GM18505 (cell line): ENCODE measurements around the gene LGALS8.

Source experiments
- ATAC-seq: cut with Tn5 transposase; IDR thresholded peaks from one replicate; pipeline ENCODE4 v1.9.1; 2021; ENCODE audit not compliant: unreplicated experiment
- POLR2A ChIP-seq: IDR thresholded peaks from 4 replicates; pipeline ENCODE4 v1.6.1; 2011; ENCODE audit warnings: borderline replicate concordance; ENCODE audit not compliant: insufficient read depth, insufficient read length; ENCODE audit errors: extremely low read depth

Gene LGALS8

DNA sequence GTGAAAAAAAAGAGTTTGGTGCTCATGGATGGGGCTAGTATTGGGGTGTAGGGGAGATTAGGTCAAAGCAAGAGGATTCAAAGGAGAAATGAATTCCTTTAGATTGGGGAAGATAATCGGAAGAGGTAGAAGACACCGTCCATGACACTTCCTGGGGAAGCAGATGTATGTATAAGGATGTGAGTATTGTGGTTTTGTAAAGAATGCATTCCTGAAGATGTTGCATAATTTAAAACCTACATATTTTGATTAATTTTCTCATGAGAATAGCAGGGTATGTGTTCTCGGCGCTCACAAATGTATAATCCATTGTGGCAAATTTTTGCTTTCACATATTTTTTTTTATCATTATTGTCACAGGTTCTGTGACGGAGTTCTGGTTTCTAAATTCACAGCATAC, 5.5 kb upstream of the LGALS8 start:
- TF ChIP-seq POLR2A: no peak

DNA sequence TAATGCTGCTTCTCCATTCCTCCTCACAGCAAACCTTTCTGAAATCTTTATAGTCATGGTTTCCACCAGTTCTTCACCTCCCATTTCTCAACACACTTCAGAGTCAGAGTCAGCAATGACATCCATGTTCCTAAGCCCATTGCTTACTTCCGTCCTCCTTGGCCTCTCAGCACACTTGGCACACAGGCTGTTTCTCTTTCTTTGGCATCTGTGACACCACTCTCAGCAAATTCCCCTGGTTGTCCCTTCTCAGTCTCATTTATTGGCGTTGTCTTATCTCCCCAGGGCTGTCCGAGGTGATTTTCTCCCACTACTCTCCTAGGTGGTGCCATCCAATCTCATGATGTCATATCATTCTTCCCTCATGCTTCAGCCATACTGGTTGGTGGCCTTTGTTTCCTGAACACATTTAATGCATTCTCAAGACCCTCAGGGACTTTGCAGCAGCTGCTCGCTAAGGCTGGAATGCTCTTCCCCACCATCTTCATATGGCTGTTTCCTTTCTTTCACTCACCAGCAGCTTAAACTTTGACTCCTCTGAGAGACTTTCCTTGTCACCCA, 3.3 kb upstream of the LGALS8 start:
- no peak for TF ChIP-seq POLR2A
- ATAC-seq: no peak

More for the DNA sequence above, 5.5 kb upstream of the LGALS8 start:
- ATAC-seq: no peak

DNA sequence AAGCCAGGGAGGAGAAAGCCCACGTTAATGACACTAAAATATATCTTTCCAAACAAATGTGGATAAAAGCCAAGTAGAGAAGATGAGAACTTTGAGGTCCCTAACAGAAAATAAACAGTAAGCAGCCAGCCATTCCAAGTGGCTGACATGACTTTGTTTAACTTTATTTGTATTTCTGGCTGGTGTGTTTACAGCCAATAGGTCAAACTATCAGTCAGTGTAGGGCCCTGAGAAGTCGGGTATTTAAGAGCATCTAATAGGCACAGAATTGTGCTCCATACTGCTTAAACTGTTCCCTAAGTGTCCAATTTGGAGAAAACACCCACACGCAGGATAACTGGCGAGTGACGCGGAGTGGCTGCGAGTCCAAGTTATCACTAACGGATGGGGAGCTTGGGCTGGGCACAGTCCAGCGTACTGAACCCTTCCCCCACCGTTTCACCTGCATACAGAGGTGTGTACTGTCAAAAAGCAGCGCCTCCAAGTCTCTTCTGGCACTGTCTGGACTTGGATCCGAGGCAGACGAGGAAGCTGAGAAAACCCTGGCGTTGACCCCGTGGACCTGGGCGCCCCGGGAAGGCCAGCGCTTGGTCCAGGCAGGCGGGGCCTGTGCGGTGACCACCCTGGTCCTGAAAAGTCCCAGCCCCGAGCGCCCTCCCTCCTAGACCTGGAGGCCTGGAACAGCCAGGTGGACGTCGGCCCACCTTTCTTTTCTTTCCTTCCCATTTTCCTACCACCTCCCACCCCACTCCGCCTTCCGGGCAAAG, 662 bp upstream of the LGALS8 start:
- no peak for ATAC-seq
- TF ChIP-seq POLR2A: no peak

DNA sequence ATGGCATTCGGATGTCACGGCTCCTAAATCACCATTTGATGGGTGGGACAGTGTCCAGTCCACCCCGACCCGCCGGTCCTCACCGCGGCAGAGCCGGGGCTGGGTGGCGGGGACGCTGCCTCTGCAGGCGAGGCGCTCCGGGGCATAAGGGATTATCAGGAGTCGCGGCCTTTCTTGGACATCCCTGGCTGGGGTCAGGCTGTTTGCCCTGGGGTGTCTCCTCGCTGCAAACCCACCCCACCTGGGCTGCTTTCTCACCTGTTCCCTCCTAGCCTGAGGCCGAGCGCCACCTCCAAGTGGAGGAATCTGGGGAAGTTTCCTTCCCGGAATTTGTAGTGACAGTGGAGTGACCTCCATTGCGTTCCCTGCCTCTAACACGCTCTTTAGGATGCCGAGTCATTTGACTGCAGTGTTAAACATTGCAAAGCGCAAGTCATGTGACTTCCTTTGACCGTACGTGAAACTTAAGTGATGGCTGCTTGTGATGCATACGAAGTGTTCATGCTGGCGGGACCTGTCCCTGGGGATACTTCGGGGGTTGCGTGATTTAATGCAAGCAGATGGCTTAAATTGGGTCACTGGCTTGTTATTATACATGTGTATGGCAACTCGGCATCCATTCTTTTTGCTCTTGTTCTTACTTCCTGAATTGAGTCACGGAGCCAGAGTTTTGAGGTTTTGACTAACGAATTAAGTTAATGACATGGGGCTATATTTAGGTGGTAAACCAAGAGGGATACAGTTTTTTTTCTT, 536 bp downstream of the LGALS8 start:
- peak; percentile 64 for TF ChIP-seq POLR2A
- ATAC-seq: peak; percentile 81

DNA sequence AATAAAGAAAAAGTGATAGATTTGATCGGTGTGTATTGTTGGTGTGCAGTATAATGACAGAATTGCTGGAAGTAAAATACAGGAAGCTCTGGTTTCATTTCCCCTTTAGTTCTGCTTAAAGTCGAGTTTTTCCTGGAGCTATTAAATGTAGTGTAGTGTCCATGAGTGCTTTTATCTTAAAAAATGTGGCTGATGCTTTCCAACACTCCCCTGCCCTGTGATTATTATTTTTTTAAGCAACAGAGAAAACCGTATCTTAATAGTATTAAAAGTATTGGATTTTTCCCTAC, 1.1 kb downstream of the LGALS8 start:
- no peak for ATAC-seq
- TF ChIP-seq POLR2A: no peak

DNA sequence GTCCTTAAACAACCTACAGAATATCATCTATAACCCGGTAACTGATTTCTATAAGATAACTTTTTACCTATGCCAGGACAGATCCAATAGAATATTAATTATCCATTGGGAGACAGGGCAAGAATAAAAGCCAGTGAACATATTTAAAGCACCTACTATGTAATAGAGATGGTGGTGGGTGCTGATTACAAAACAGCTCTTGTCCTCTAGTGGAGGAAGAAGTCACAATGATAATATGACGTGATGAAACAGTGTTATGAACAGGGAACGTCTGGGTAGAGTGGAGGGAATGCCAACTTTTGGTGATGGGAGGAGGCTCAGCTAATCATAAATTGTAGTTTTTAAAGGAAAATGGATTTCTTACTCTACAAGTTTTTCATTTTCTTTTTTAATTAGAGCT, 2.3 kb downstream of the LGALS8 start:
- TF ChIP-seq POLR2A: no peak
- ATAC-seq: no peak

DNA sequence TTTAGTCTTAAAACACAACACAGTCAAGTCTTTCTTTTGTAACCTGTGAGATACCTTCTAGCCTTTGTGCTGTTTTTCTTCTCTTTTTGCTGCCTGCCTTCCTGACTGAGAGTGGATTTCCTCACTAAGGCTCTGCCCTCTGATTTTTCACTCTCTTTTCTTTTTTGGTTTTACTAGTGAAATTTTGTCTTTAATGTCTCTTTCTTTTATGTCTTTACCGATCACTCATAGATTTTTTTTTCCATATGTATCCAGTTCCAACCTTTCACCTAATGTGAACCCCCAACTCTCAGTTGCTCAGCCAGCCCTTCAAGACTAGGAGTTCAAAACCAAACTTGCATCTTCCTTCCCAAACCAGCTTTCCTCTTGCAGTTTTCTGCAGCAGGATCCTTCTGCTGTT, 6.5 kb downstream of the LGALS8 start:
- no peak for TF ChIP-seq POLR2A
- ATAC-seq: no peak

DNA sequence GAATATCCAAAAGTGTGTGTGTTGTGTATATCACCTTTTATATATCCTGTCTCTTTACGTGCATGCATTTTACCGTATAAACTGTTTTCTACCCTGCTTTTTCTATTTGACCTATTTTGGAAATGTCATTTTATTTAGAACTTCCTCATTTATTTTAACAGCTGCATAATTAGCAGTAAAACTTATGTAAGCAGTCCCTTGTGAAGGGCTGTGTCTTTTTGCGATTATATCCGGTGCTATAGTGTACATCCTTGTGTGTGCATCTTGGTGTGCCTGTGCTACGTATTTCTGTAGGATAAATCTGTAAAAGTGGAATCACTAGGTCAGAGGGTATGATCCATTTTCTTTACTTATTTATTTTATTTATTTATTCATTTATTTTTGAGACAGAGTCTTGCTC, 7.2 kb downstream of the LGALS8 start:
- no peak for TF ChIP-seq POLR2A
- ATAC-seq: no peak

DNA sequence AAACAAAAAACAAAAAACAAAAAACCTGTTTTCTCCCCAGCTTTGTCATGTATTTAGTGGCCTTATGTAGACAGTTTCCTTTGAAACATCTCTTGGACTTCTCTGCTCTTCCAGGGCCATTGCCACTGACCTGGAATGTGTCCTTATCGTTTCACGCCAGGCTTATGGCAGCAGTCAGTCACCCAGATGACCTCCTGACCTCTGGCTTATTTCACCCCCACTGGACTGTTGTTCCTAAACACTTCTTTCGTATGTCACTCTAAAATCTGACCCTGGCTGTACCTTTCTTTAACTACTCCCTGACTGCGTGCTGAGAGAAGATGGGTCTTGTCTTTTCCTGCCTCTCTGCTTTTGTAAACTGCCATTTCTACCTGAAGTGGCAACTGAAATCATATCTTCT, 9.1 kb downstream of the LGALS8 start:
- no peak for TF ChIP-seq POLR2A
- no peak for ATAC-seq

DNA sequence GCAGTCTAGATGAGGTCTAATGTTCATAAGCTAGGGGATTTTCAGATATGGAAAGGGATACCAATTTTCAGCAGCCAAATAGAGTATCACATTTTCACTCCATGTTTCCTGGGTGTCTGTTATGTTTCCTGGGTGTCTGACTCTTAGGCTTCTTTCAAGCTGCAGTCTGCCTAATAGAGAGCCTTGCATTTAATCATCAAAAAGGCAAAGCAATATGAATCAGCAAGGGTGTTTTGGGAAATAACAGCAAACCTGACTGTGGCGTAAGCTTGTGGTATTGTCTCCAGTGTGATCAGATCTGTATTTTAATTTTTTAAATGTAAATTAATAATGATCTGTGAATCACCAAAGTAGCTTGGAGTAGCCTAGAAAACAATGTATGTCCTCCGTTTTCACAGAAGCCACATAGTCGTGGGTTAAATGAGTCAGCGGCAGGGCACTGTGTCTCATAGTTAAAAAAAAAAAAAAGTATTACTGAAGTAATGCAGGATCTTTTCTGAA, 10.4 kb downstream of the LGALS8 start:
- no peak for ATAC-seq
- no peak for TF ChIP-seq POLR2A

DNA sequence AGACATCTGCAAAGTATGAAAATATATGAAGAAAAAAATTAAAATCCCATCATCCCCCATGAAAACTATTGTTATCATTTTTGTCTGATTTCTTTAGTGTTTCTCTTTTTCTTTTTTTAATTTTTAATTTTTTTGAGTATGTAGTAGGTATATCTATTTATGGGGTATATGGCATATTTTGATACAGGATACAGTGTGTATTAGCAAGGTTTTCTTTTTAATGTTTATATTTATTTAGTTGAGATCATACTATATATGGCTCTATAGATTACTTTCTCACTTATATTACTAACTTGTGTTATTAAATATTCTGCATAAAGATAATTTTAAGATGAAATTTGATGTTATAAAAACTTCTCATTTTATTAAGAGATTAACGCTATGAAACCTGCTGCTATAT, 11.4 kb downstream of the LGALS8 start:
- TF ChIP-seq POLR2A: no peak
- ATAC-seq: no peak

DNA sequence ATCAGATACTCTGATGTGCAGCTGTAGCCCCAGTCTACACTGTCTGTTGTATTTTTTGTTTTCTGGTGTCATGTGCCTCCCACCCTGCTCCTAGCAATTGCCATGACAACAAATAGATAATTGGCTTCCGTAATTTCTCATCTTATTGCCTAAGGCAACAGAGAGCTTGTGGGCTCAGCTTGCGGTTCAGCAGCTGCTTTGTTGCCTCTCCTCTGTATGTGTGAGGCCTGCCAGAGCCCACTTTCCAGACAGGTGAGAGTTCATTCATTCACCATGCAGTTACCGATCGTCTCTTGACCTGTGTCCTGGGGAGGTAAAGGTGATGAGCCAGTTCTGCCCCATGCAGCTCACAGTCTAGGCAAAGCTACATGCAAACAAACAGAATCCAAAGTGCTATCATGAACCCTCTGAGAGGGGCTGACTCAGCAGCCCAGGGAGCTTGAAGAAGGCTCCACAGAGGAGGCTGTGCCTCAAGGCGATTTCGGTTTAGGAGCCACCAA, 11.9 kb downstream of the LGALS8 start:
- no peak for TF ChIP-seq POLR2A
- ATAC-seq: no peak

DNA sequence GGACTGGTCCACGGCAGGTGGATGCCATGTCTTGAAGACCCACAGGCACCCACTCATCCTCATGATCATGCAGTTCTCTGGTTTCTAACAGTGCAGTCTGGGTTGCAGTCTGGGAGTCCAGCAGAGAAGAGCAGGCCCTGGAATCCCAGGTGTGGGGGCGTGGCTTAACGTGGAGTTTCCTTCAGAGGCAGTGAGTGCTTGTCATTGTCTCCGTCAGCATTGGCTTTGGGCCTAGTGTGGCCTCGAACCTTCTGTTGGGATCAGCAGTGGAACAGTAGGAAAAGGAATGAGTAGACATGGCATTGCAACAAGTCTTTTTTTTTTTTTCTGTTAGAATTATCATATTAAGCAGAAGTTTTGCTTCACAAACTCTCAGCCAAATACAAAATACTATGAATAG, 12.8 kb downstream of the LGALS8 start:
- TF ChIP-seq POLR2A: no peak
- ATAC-seq: no peak
